ENCODE measurements around the gene TBX2. TPM values are rescaled to one million over a fixed set of nuclear protein-coding genes. Genes with fewer than 3 reads are reported as not detected.

Gene TBX2
- total and polyA plus RNA-seq, 2 of the 13 experiments (the other 11 are each of a cell fraction or from before 2014, with no cell fraction given): 2.8 to 15.3 TPM

DNA sequence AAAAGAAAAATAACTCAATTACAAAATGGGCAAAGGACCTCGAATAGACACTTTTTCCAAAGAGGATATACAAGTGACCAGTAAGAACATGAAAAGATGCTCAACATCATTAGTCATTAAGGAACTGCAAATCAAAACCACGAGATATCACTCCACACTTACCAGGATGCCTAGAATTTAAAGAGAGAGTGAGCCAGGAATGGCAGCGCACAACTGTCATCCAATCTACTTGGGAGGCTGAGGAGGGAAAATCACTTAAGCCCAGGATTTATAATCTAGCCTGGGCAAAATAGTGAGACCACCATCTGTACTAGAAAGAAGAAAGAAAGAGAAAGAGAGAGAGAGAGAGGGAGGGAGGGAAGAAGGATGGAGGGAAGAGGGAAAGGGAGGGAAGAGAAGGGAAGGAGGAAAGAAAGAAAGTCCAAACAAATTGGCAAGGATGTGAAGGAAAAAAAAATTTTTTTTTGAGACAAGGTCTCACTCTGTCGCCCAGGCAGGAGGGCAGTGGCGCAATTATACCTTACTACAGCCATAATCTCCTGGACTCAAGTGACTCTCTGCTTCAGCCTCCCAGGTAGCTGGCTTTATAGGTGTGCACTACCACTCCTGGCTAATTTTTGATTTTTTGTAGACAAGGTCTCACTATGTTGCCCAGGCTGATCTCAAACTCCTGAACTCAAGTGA is 22.6 kb downstream of the TBX2 start:
- 60% methylated on average over 5 of the region's 5 CpGs for WGBS (ENCODE audit: low lambda C conversion rate)

DNA sequence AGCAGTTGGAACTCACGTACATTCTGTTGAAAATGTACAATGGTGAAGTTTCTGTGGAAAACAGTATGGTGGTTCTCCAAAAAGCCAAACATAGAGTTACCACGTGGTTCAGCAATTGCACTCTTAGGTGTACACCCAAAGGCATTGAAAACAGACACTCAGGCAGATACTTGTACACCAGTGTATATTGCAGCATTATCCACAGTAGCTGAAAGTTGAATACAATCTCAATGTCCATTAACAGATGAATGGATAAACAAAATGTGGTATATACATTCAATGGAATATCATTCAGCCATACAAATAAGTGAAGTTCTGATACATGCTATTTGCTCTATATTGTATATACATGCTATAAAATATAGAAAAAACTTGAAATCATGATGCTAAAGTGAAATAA is 23.2 kb downstream of the TBX2 start:
- WGBS (ENCODE audit: low lambda C conversion rate): 34% methylated on average over 2 of the region's 2 CpGs
- H3K9ac ChIP-seq (ENCODE audit: insufficient read depth, low read depth, low read length): no peak overlapping the region
- H3K4me2 ChIP-seq (ENCODE audit: low read depth, low read length): no peak overlapping the region
- no peak overlapping the region for H3K27ac ChIP-seq (ENCODE audit: extremely low read length, insufficient read depth, low read length)
- no peaks in the 10 kb centered on the region for H3K9me3 ChIP-seq (ENCODE audit: low read length)
- ATAC-seq (no peak), FAIRE-seq (peak; percentile 71), DNase-seq (ENCODE audit: low spot score) (no peak)
- in situ Hi-C loops (cut with HindIII; ENCODE audit: extremely low pct_ligation_motif_present, low pct_unique_long_range_greater_than_20kb): loop anchor here (10.0 kb wide), 1 partner anchor 132 kb away; no protein-coding TSS in a partner anchor
- intact Hi-C loops (cut with micrococcal nuclease; ENCODE audit: unreplicated experiment): no loop called here
- H2AFZ ChIP-seq (ENCODE audit: low read length): no peak overlapping the region
- CTCF ChIA-PET (ENCODE audit: low intra/inter-chr PET ratio, low total read pairs): no interaction called here
- H3K27me3 ChIP-seq (ENCODE audit: control insufficient read depth in 1 of 2, insufficient read depth in 2 of 2, low read length in 2 of 2): no peaks in the 10 kb centered on the region
- H3K79me2 ChIP-seq (ENCODE audit: insufficient read depth, low read length): no peaks in the 10 kb centered on the region
- H4K20me1 ChIP-seq (ENCODE audit: insufficient read depth, low read length): no peaks in the 10 kb centered on the region
- POLR2A ChIA-PET: no interaction called here
- no TSS peak for BruUV-seq (replicated peaks)
- no peaks in the 10 kb centered on the region for H3K36me3 ChIP-seq (replicated peaks in 1 of 2; ENCODE audit: control insufficient read depth in 1 of 2, insufficient read depth in 2 of 2, low read length in 2 of 2)
- no peak overlapping the region for H3K4me3 ChIP-seq (replicated peaks in 1 of 3; ENCODE audit: insufficient read depth in 1 of 3, low read depth in 2 of 3, low read length in 3 of 3)
- H3K4me1 ChIP-seq (ENCODE audit: insufficient read depth, low read length): peaks cover 31% of the 10 kb centered on the region
- TF ChIP-seq ZNF30 (CRISPR knock-in tag; IDR thresholded peaks at IDR 0.05): no peak
- TF ChIP-seq, protein P1, sequence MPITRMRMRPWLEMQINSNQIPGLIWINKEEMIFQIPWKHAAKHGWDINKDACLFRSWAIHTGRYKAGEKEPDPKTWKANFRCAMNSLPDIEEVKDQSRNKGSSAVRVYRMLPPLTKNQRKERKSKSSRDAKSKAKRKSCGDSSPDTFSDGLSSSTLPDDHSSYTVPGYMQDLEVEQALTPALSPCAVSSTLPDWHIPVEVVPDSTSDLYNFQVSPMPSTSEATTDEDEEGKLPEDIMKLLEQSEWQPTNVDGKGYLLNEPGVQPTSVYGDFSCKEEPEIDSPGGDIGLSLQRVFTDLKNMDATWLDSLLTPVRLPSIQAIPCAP (CRISPR knock-in tag; IDR thresholded peaks at IDR 0.05; ENCODE audit: low read depth): no peak
- no peak for TF ChIP-seq ZNF383 (CRISPR knock-in tag; IDR thresholded peaks at IDR 0.05; ENCODE audit: borderline replicate concordance)
- no peak for TF ChIP-seq FOXP1 (IDR thresholded peaks at IDR 0.05)
- no peak for TF ChIP-seq FOXP1 (CRISPR knock-in tag; IDR thresholded peaks at IDR 0.05)
- TF ChIP-seq ZNF75D (CRISPR knock-in tag; IDR thresholded peaks at IDR 0.05; ENCODE audit: borderline replicate concordance): no peak
- no peak for TF ChIP-seq POLR2A (IDR thresholded peaks at IDR 0.05; ENCODE audit: insufficient read depth in 1 of 2, low read depth in 2 of 2, low read length in 2 of 2)
- no peak for TF ChIP-seq EZH2 (conservative IDR thresholded peaks at IDR 0.05; ENCODE audit: low read depth, low read length)
- TF ChIP-seq RXRB (CRISPR knock-in tag; IDR thresholded peaks at IDR 0.05; ENCODE audit: borderline replicate concordance): no peak
- no peak for TF ChIP-seq ZNF225 (CRISPR knock-in tag; IDR thresholded peaks at IDR 0.05)
- TF ChIP-seq, protein P2, sequence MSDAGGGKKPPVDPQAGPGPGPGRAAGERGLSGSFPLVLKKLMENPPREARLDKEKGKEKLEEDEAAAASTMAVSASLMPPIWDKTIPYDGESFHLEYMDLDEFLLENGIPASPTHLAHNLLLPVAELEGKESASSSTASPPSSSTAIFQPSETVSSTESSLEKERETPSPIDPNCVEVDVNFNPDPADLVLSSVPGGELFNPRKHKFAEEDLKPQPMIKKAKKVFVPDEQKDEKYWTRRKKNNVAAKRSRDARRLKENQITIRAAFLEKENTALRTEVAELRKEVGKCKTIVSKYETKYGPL (CRISPR knock-in tag; IDR thresholded peaks at IDR 0.05): no peak

More for the DNA sequence above, 22.6 kb downstream of the TBX2 start:
- H3K27ac ChIP-seq (ENCODE audit: extremely low read length, insufficient read depth, low read length): no peak overlapping the region
- H3K27me3 ChIP-seq (ENCODE audit: control insufficient read depth in 1 of 2, insufficient read depth in 2 of 2, low read length in 2 of 2): no peaks in the 10 kb centered on the region
- H3K4me2 ChIP-seq (ENCODE audit: low read depth, low read length): no peak overlapping the region
- no TSS peak for BruUV-seq (replicated peaks)
- DNase-seq (ENCODE audit: low spot score) (no peak), FAIRE-seq (no peak), ATAC-seq (no peak)
- H3K4me1 ChIP-seq (ENCODE audit: insufficient read depth, low read length): peaks cover 31% of the 10 kb centered on the region
- intact Hi-C loops (cut with micrococcal nuclease; ENCODE audit: unreplicated experiment): no loop called here
- H3K36me3 ChIP-seq (replicated peaks in 1 of 2; ENCODE audit: control insufficient read depth in 1 of 2, insufficient read depth in 2 of 2, low read length in 2 of 2): no peaks in the 10 kb centered on the region
- H4K20me1 ChIP-seq (ENCODE audit: insufficient read depth, low read length): no peaks in the 10 kb centered on the region
- H3K79me2 ChIP-seq (ENCODE audit: insufficient read depth, low read length): no peaks in the 10 kb centered on the region
- CTCF ChIA-PET (ENCODE audit: low intra/inter-chr PET ratio, low total read pairs): no interaction called here
- no peak overlapping the region for H3K9ac ChIP-seq (ENCODE audit: insufficient read depth, low read depth, low read length)
- no peaks in the 10 kb centered on the region for H3K9me3 ChIP-seq (ENCODE audit: low read length)
- no peak overlapping the region for H3K4me3 ChIP-seq (replicated peaks in 1 of 3; ENCODE audit: insufficient read depth in 1 of 3, low read depth in 2 of 3, low read length in 3 of 3)
- no peak overlapping the region for H2AFZ ChIP-seq (ENCODE audit: low read length)
- TF ChIP-seq PCBP2 (optimal IDR thresholded peaks at IDR 0.05; ENCODE audit: low read depth, low read length, poor library complexity, severe bottlenecking) (peak; percentile 63), HNRNPK (IDR thresholded peaks at IDR 0.05; ENCODE audit: low read depth, low read length, poor library complexity, severe bottlenecking) (peak; percentile 70), SIN3B (IDR thresholded peaks at IDR 0.05; ENCODE audit: low read length) (no peak), ZFY (CRISPR knock-in tag; IDR thresholded peaks at IDR 0.05) (no peak)
- in situ Hi-C loops (cut with HindIII; ENCODE audit: extremely low pct_ligation_motif_present, low pct_unique_long_range_greater_than_20kb): loop anchor here (10.0 kb wide), 1 partner anchor 133 kb away; no protein-coding TSS in a partner anchor
- POLR2A ChIA-PET: no interaction called here
